Right atrium auricular region (tissue), 2 donors: ENCODE measurements around the gene EVC2. TPM values are rescaled to one million over a fixed set of nuclear protein-coding genes. Genes with fewer than 3 reads are reported as not detected.

Experiments
- DNase-seq: peaks from one replicate; pipeline ENCODE4 v3.0.0-alpha.2; 2019; ENCODE audit warnings: low spot score
- H3K27ac ChIP-seq, 2 donors: fragments of 200-600 bp; sonication (generic); 1 replicate in 1 of 2; 2 replicates in 1 of 2; pipeline ENCODE4 v1.5.1; 2016 to 2019
- H3K27me3 ChIP-seq, 2 donors: fragments of 200-600 bp; sonication (generic); one replicate each; pipeline versions ENCODE4 v1.5.1 to v1.6.0; 2017 to 2019
- H3K36me3 ChIP-seq: fragments of 200-600 bp; sonication (generic); one replicate; pipeline ENCODE4 v1.5.1; 2016
- H3K4me1 ChIP-seq, 2 donors: fragments of 200-600 bp; sonication (generic); one replicate each; pipeline versions ENCODE4 v1.5.1 to v1.6.0; 2017 to 2019
- H3K4me3 ChIP-seq, 2 donors: fragments of 200-600 bp; sonication (generic); 1 replicate in 1 of 2; 2 replicates in 1 of 2; pipeline ENCODE4 v1.5.1; 2017 to 2019; ENCODE audit warnings: mild to moderate bottlenecking in 1 of 2, moderate library complexity in 1 of 2
- H3K9me3 ChIP-seq, 2 donors: fragments of 200-600 bp; sonication (generic); one replicate each; pipeline ENCODE4 v1.5.1; 2019
- total RNA-seq, 2 donors: library from RNA; depleted of rRNA; stranded (reverse); fragments of >200 nt; gene quantifications; one replicate each; pipeline ENCODE4 v1.1.0, GENCODE V29; 2016
- TF ChIP-seq, protein P1 (sequence below), 2 donors: fragments of 200-600 bp; sonication (generic); IDR thresholded peaks; one replicate each; pipeline ENCODE4 v1.5.1; 2019; ENCODE audit warnings: antibody characterized with exemption in 2 of 2

EVC2 gene
- total RNA-seq, 2 donors from 2014 or later: 2.6 to 7.0 TPM

DNA sequence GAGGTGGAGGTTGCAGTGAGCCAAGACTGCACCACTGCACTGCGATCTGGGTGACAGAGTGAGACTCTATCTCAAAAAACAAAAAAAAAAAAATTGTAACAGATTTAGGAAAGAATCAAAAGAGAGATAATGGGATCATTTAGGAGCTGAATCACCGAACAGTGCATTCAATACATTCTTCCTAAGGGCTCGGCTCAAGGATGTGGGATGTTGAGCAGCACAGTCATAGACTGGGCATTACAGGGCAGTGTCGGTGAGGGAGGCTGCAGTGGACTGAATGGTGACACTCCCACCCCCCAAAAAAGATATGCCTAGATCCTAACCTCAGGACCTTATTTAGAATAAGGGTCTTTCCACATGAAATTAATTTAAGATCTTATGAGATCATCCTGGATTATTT lies 70.0 kb downstream of the EVC2 start:
- H3K27me3 ChIP-seq: no peaks in the 10 kb centered on the region
- no peak overlapping the region for H3K4me3 ChIP-seq
- no peaks in the 10 kb centered on the region for H3K4me1 ChIP-seq
- H3K27ac ChIP-seq: no peak overlapping the region
- no peaks in the 10 kb centered on the region for H3K9me3 ChIP-seq
- no peak for DNase-seq
- peaks cover 17% of the 10 kb centered on the region for H3K36me3 ChIP-seq
- TF ChIP-seq, protein P1, sequence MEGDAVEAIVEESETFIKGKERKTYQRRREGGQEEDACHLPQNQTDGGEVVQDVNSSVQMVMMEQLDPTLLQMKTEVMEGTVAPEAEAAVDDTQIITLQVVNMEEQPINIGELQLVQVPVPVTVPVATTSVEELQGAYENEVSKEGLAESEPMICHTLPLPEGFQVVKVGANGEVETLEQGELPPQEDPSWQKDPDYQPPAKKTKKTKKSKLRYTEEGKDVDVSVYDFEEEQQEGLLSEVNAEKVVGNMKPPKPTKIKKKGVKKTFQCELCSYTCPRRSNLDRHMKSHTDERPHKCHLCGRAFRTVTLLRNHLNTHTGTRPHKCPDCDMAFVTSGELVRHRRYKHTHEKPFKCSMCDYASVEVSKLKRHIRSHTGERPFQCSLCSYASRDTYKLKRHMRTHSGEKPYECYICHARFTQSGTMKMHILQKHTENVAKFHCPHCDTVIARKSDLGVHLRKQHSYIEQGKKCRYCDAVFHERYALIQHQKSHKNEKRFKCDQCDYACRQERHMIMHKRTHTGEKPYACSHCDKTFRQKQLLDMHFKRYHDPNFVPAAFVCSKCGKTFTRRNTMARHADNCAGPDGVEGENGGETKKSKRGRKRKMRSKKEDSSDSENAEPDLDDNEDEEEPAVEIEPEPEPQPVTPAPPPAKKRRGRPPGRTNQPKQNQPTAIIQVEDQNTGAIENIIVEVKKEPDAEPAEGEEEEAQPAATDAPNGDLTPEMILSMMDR (IDR thresholded peaks at IDR 0.05): no peak

- Histone ChIP-seq H3K4me3 (no peak overlapping the region), H3K27ac (no peak overlapping the region), H3K27me3 (no peaks in the 10 kb centered on the region), H3K9me3 (no peaks in the 10 kb centered on the region), H3K36me3 (peaks cover 25% of the 10 kb centered on the region), H3K4me1 (no peaks in the 10 kb centered on the region)
- TF ChIP-seq, protein P1 (IDR thresholded peaks at IDR 0.05): no peak
- no peak for DNase-seq
Measured at GRCh38 chr4:5636766-5637670, 71.3 kb downstream of the EVC2 start.

DNA sequence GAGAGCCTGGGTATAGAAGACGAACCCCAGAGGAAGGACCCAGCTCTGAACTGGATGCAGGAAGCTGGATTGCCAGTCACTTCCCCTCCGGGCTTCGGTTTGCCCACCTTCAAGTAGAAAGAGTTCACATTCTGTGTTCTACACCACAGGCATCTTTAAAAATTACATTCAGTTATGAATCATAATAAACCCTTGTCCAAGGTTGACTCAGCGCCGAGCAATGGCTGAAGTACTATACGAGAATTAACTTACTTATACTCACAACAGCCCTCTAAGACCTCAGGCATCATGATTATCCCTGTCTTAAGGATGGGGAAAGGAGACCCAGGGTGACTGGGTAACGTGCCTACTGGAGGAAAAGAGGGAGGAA lies 72.5 kb downstream of the EVC2 start:
- no peaks in the 10 kb centered on the region for H3K9me3 ChIP-seq
- no peak for DNase-seq
- peaks cover 30% of the 10 kb centered on the region for H3K36me3 ChIP-seq
- H3K4me3 ChIP-seq: no peak overlapping the region
- H3K4me1 ChIP-seq: no peaks in the 10 kb centered on the region
- no peak overlapping the region for H3K27ac ChIP-seq
- H3K27me3 ChIP-seq: no peaks in the 10 kb centered on the region
- TF ChIP-seq, protein P1 (IDR thresholded peaks at IDR 0.05): no peak

DNA sequence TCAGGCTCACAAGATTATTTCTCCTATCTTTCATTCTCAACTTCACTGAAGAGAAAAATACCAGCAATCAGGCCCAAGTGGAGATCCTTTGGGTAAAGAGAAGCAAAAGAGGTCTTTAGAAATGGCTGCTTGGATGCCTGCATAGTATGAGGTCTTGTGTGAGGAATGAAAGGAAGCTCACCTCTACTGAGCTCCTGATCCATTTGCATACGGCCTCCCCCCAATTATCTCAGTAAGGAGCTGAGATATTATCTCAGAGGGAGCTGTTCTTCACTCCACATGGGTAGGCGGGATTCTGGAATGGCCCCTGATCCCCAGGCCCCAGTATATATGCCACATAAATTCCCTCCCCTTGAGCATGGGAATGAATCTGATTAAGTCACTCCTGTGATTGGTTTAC lies 75.8 kb downstream of the EVC2 start:
- Histone ChIP-seq H3K4me1 (no peaks in the 10 kb centered on the region), H3K36me3 (peaks cover 19% of the 10 kb centered on the region), H3K27ac (no peak overlapping the region), H3K27me3 (no peaks in the 10 kb centered on the region), H3K9me3 (no peaks in the 10 kb centered on the region), H3K4me3 (no peak overlapping the region)
- TF ChIP-seq, protein P1 (IDR thresholded peaks at IDR 0.05): no peak
- DNase-seq: no peak

GRCh38 chr4:5632066-5632440 lies 76.3 kb downstream of the EVC2 start:
- H3K36me3 ChIP-seq: peaks cover 23% of the 10 kb centered on the region
- TF ChIP-seq, protein P1 (IDR thresholded peaks at IDR 0.05): no peak

More at GRCh38 chr4:5632066-5632440, 76.3 kb downstream of the EVC2 start:
- H3K4me3 ChIP-seq: no peak overlapping the region
- DNase-seq: no peak
- no peaks in the 10 kb centered on the region for H3K4me1 ChIP-seq
- no peaks in the 10 kb centered on the region for H3K9me3 ChIP-seq
- H3K27me3 ChIP-seq: no peaks in the 10 kb centered on the region
- H3K27ac ChIP-seq: no peak overlapping the region
